GM12878 (cell line): Measurements from ENCODE around the gene OXCT2. TPM values are rescaled to one million over a fixed set of nuclear protein-coding genes. Genes with fewer than 3 reads are reported as not detected.
"Not testable (repeated sequence)": the region's sequence is repeated elsewhere in the genome, so short reads cannot be mapped to it uniquely, and the experiment has no call there.

ENCODE experiments used
- ATAC-seq: fragments of 200-7000 bp; cut with Tn5 transposase; 3 replicates; pipeline ENCODE4 v1.9.1; 2020; ENCODE audit warnings: mild to moderate bottlenecking, moderate library complexity
- BruUV-seq: library from RNA; stranded (reverse); fragments of 400-500 nt; replicated peaks from 2 replicates; lab custom pipeline; 2021; lab: Mats Ljungman, UMichigan
- CTCF ChIA-PET: fragments of 300-600 bp; sonication (Branson Sonifier 250); formaldehyde crosslinking; extraction: SDS; loops from one replicate; lab custom pipeline; 2021; ENCODE audit warnings: inconsistent platforms; lab: Yijun Ruan, JAX
- POLR2A ChIA-PET: fragments of 350-600 bp; formaldehyde crosslinking; extraction: SDS; loops from one replicate; lab custom pipeline; 2021; ENCODE audit warnings: inconsistent platforms; lab: Charles Lee
- RAD21 ChIA-PET: fragments of 300-600 bp; sonication (Branson Sonifier 250); formaldehyde crosslinking; loops from one replicate; lab custom pipeline; 2023; ENCODE audit warnings: antibody characterized with exemption; ENCODE audit not compliant: unreplicated experiment; lab: Charles Lee
- SMC1A ChIA-PET: fragments of 300-600 bp; sonication (Branson Sonifier 250); formaldehyde crosslinking; loops from one replicate; lab custom pipeline; 2023; ENCODE audit not compliant: unreplicated experiment, uncharacterized antibody; lab: Charles Lee
- DNase-seq: peaks from one replicate; pipeline ENCODE4 v3.0.0-alpha.2; 2011; ENCODE audit warnings: low read depth, low spot score
- FAIRE-seq: peaks from 3 replicates; lab custom pipeline; 2011; peaks lifted over from hg19 to GRCh38; lab: Jason Lieb, UNC
- H2AFZ ChIP-seq: 2 replicates; pipeline ENCODE4 v1.6.0; 2011; ENCODE audit warnings: low read depth, low read length, control low read depth; ENCODE audit not compliant: control insufficient read depth
- H3K27ac ChIP-seq: 2 replicates; pipeline ENCODE4 v1.5.1; 2011; ENCODE audit warnings: control low read depth; ENCODE audit not compliant: control insufficient read depth, insufficient read depth
- H3K27me3 ChIP-seq, 2 experiments: replicated peaks in 1 of 2; 2 replicates each; pipeline versions ENCODE4 v1.6.0 to v1.6.1; 2011; ENCODE audit warnings: low read length in 1 of 2; ENCODE audit not compliant: control insufficient read depth in 2 of 2, insufficient read depth in 2 of 2
- H3K36me3 ChIP-seq, 2 experiments: 2 replicates each; pipeline ENCODE4 v1.5.1; 2011; ENCODE audit warnings: low read length in 1 of 2; ENCODE audit not compliant: control insufficient read depth in 2 of 2, insufficient read depth in 2 of 2
- H3K4me1 ChIP-seq: 2 replicates; pipeline ENCODE4 v1.6.1; 2011; ENCODE audit warnings: mild to moderate bottlenecking, low read length, moderate library complexity, mixed read lengths; ENCODE audit not compliant: control insufficient read depth, insufficient read depth
- H3K4me2 ChIP-seq: 2 replicates; pipeline ENCODE4 v1.6.0; 2011; ENCODE audit warnings: control low read depth; ENCODE audit not compliant: control insufficient read depth, insufficient read depth
- H3K4me3 ChIP-seq: fragments of 200-600 bp; sonication (generic); 2 replicates; pipeline ENCODE4 v1.5.1; 2016
- H3K79me2 ChIP-seq: 2 replicates; pipeline ENCODE4 v1.6.0; 2011; ENCODE audit warnings: low read length; ENCODE audit not compliant: control insufficient read depth, insufficient read depth
- H3K9ac ChIP-seq: 2 replicates; pipeline ENCODE4 v1.8.0; 2011; ENCODE audit warnings: low read length, control low read depth, mixed read lengths; ENCODE audit not compliant: control insufficient read depth, insufficient read depth
- H3K9me3 ChIP-seq: replicated peaks from 3 replicates; pipeline ENCODE4 v1.5.1; 2011; ENCODE audit warnings: mild to moderate bottlenecking, low read length; ENCODE audit not compliant: control insufficient read depth, insufficient read depth
- H4K20me1 ChIP-seq: 2 replicates; pipeline ENCODE4 v1.6.0; 2011; ENCODE audit not compliant: control insufficient read depth, insufficient read depth
- CBFB ChIP-seq: IDR thresholded peaks from 2 replicates; pipeline ENCODE4 v1.6.1; 2016; ENCODE audit warnings: antibody characterized with exemption, low read depth
- CREM ChIP-seq: IDR thresholded peaks from 2 replicates; pipeline ENCODE4 v1.6.1; 2014; ENCODE audit warnings: antibody characterized with exemption, low read depth
- E4F1 ChIP-seq: fragments of 450-650 bp; IDR thresholded peaks from 2 replicates; pipeline ENCODE4 v1.6.1; 2018; ENCODE audit warnings: borderline replicate concordance, mild to moderate bottlenecking; ENCODE audit not compliant: partially characterized antibody
- EP300 ChIP-seq, 2 experiments: fragments of 150-350 bp in 1 of 2; IDR thresholded peaks; 2 replicates each; pipeline ENCODE4 v1.6.1; 2011 to 2012; ENCODE audit warnings: low read depth in 2 of 2, low read length in 2 of 2, borderline replicate concordance in 1 of 2, improper control_type of control experiment in 1 of 2, inconsistent platforms in 1 of 2; ENCODE audit not compliant: control insufficient read depth in 1 of 2
- GATAD2B ChIP-seq: fragments of 450-650 bp; conservative IDR thresholded peaks from 2 replicates; pipeline ENCODE4 v1.6.1; 2017; ENCODE audit warnings: low read depth, mild to moderate bottlenecking, moderate library complexity
- HDGF ChIP-seq: fragments of 450-650 bp; IDR thresholded peaks from 2 replicates; pipeline ENCODE4 v1.6.1; 2016; ENCODE audit warnings: antibody characterized with exemption
- IKZF1 ChIP-seq: fragments of 450-650 bp; conservative IDR thresholded peaks from 2 replicates; pipeline ENCODE4 v1.6.1; 2017; ENCODE audit warnings: antibody characterized with exemption, mild to moderate bottlenecking
- IRF4 ChIP-seq: IDR thresholded peaks from 2 replicates; pipeline ENCODE4 v1.6.1; 2011; ENCODE audit warnings: low read depth, low read length
- SKIL ChIP-seq: fragments of 450-650 bp; IDR thresholded peaks from 2 replicates; pipeline ENCODE4 v1.6.1; 2017; ENCODE audit warnings: mild to moderate bottlenecking, low read depth, inconsistent platforms; ENCODE audit not compliant: poor library complexity, severe bottlenecking
- TCF3 ChIP-seq: IDR thresholded peaks from 2 replicates; pipeline ENCODE4 v1.6.1; 2012; ENCODE audit warnings: low read depth, mild to moderate bottlenecking, low read length, borderline replicate concordance; ENCODE audit not compliant: insufficient read depth
- ZNF217 ChIP-seq: fragments of 450-650 bp; IDR thresholded peaks from 2 replicates; pipeline ENCODE4 v1.6.1; 2017; ENCODE audit warnings: antibody characterized with exemption, mild to moderate bottlenecking
- WGBS: methylation state at CpG from one replicate; pipeline ENCODE4 v1.1.6; 2016; ENCODE audit warnings: low lambda C conversion rate; ENCODE audit not compliant: insufficient replicate concordance, insufficient coverage; ENCODE audit errors: missing lambda C conversion rate; 5-methylcytosine and 5-hydroxymethylcytosine counted together
- in situ Hi-C: fragments of 300-500 bp; cut with MboI; formaldehyde crosslinking; loops from 9 replicates; pipeline ENCODE4 v1.14.3; 2018; ENCODE audit warnings: mixed read lengths
- intact Hi-C: fragments of 100-400 bp; cut with micrococcal nuclease; formaldehyde crosslinking; loops from one replicate; pipeline ENCODE4 v1.14.2; 2022; ENCODE audit not compliant: unreplicated experiment
- polyA plus RNA-seq, 11 experiments: library from polyadenylated mRNA; depleted of rRNA in 4 of 11; unstranded in 6 of 11; stranded (reverse) in 5 of 11; fragments of >200 nt; fragmentation: Nextera tagmentation in 4 of 11; fragmentation: Illumina TruSeq in 1 of 11; extraction: Ambion mirVana in 4 of 11; extraction: Trizol in 1 of 11; gene quantifications; 1 replicate in 1 of 11; 2 replicates in 10 of 11; pipeline versions ENCODE4 v1.2.1 to v1.2.3, GENCODE V29; 2011 to 2016; ENCODE audit warnings: inconsistent platforms in 2 of 11, missing spikeins in 2 of 11, low read depth in 1 of 11
- total RNA-seq, 4 experiments: library from RNA; depleted of rRNA in 3 of 4; stranded (reverse); fragments of >200 nt in 3 of 4; fragmentation: Illumina TruSeq in 1 of 4; extraction: Trizol in 1 of 4; gene quantifications; 2 replicates each; pipeline versions ENCODE4 v1.2.1 to v1.2.3, GENCODE V29; 2013 to 2021
- TF ChIP-seq, protein P1 (sequence below): IDR thresholded peaks from 2 replicates; pipeline ENCODE4 v1.6.1; 2011; ENCODE audit warnings: low read depth, mild to moderate bottlenecking, low read length, moderate library complexity, borderline replicate concordance; ENCODE audit errors: extremely low read depth
- TF ChIP-seq, protein P2 (sequence below), 3 experiments: IDR thresholded peaks in 2 of 3; conservative IDR thresholded peaks in 1 of 3; 2 replicates each; pipeline ENCODE4 v1.5.1; 2011; ENCODE audit warnings: low read depth in 3 of 3, low read length in 3 of 3, mild to moderate bottlenecking in 3 of 3, control low read depth in 2 of 3, moderate library complexity in 2 of 3, inconsistent platforms in 1 of 3, mixed read lengths in 1 of 3; ENCODE audit not compliant: control insufficient read depth in 2 of 3, insufficient read depth in 1 of 3; ENCODE audit errors: extremely low read depth in 1 of 3

The OXCT2 gene
- total and polyA plus RNA-seq, 10 of the 15 experiments (the other 5 are each of a cell fraction or from before 2014, with no cell fraction given), result 0.06 to 1.9 (median 0.59) TPM

- SMC1A ChIA-PET, result interaction anchor here (0.6 to 3.3 kb wide), 24 partner anchors 8 to 216 kb away, joined by 3 to 42 read pairs (median 4); partner anchors contain the start of gene MYCL
- H3K79me2 ChIP-seq, H4K20me1 ChIP-seq, in situ Hi-C loops, H3K36me3 ChIP-seq, H3K9me3 ChIP-seq, BruUV-seq, H3K4me3 ChIP-seq, FAIRE-seq, H3K27me3 ChIP-seq: not testable (repeated sequence)
- H3K4me1 ChIP-seq, result peaks cover 17% of the 10 kb centered on the region
- RAD21 ChIA-PET, result interaction anchor here (0.6 to 2.7 kb wide), 20 partner anchors 8 to 215 kb away, joined by 3 to 22 read pairs (median 4); no protein-coding TSS in a partner anchor
- peak overlapping the region; percentile 29 for H3K9ac ChIP-seq
- POLR2A ChIA-PET, result interaction anchor here (0.8 to 2.2 kb wide), 3 partner anchors 85 to 222 kb away, joined by 3 to 7 read pairs (median 3); partner anchors contain the start of gene MYCL
- 24% methylated on average over 18 of the region's 24 CpGs for WGBS
- intact Hi-C loops, result loop anchor here (1.0 to 2.0 kb wide), 3 partner anchors 28 to 215 kb away; no protein-coding TSS in a partner anchor
- DNase-seq (peak; percentile 86), ATAC-seq (peak; percentile 98)
- H3K4me2 ChIP-seq, result peak overlapping the region; percentile 70
- H2AFZ ChIP-seq, result peak overlapping the region; percentile 81
- CTCF ChIA-PET, result interaction anchor here (0.6 to 7.2 kb wide), 33 partner anchors 8 to 267 kb away, joined by 3 to 110 read pairs (median 5); partner anchors contain the start of genes CAP1, MYCL and PPIE
- H3K27ac ChIP-seq, result peak overlapping the region; percentile 75
- TF ChIP-seq TCF3, result peak; percentile 80
- TF ChIP-seq E4F1, result peak; percentile 72
- TF ChIP-seq SKIL, result peak; percentile 47
- 0 out of 2 replicates have a peak, but pooled peaks have one; percentile 57 for TF ChIP-seq CBFB
- TF ChIP-seq, protein P1, sequence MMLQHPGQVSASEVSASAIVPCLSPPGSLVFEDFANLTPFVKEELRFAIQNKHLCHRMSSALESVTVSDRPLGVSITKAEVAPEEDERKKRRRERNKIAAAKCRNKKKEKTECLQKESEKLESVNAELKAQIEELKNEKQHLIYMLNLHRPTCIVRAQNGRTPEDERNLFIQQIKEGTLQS, result 0 out of 2 replicates have a peak, but pooled peaks have one; percentile 46
- TF ChIP-seq IKZF1, result peak; percentile 68
- TF ChIP-seq IRF4, result peak; percentile 65
- TF ChIP-seq, protein P2, sequence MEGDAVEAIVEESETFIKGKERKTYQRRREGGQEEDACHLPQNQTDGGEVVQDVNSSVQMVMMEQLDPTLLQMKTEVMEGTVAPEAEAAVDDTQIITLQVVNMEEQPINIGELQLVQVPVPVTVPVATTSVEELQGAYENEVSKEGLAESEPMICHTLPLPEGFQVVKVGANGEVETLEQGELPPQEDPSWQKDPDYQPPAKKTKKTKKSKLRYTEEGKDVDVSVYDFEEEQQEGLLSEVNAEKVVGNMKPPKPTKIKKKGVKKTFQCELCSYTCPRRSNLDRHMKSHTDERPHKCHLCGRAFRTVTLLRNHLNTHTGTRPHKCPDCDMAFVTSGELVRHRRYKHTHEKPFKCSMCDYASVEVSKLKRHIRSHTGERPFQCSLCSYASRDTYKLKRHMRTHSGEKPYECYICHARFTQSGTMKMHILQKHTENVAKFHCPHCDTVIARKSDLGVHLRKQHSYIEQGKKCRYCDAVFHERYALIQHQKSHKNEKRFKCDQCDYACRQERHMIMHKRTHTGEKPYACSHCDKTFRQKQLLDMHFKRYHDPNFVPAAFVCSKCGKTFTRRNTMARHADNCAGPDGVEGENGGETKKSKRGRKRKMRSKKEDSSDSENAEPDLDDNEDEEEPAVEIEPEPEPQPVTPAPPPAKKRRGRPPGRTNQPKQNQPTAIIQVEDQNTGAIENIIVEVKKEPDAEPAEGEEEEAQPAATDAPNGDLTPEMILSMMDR (IDR thresholded peaks at IDR 0.05 in 2 of 3, conservative IDR thresholded peaks at IDR 0.05 in 1 of 3; ENCODE audit: control insufficient read depth in 2 of 3, extremely low read depth in 1 of 3, insufficient read depth in 1 of 3, low read depth in 3 of 3, low read length in 3 of 3), result 0 out of 6 replicates have a peak, but pooled peaks of 1 of the 3 experiments have one; percentile 22
- TF ChIP-seq EP300 (IDR thresholded peaks at IDR 0.05; ENCODE audit: borderline replicate concordance in 1 of 2, control insufficient read depth in 1 of 2, low read depth in 2 of 2, low read length in 2 of 2), result peak; percentile 9 to 27; a peak in 2 of 4 replicates
- peak; percentile 39; the same call in 1 of the 2 replicates for TF ChIP-seq CREM
- TF ChIP-seq ZNF217, result 0 out of 2 replicates have a peak, but pooled peaks have one; percentile 26
- TF ChIP-seq GATAD2B, result peak; percentile 53
- TF ChIP-seq HDGF, result peak; percentile 19; the same call in 1 of the 2 replicates
These were observed 46.2 kb upstream of the OXCT2 start for GRCh38 chr1:39817091-39817932.
